Neural cell (in vitro differentiated cells): ENCODE measurements around the gene CCDC106. TPM values are rescaled to one million over a fixed set of nuclear protein-coding genes. Genes with fewer than 3 reads are reported as not detected.

ENCODE experiments used
- H2AFZ ChIP-seq: fragments of 200-600, 300-800 bp; sonication (generic), shearing (Covaris generic); 2 replicates; pipeline ENCODE4 v1.6.0; 2014; ENCODE audit warnings: low read depth, mild to moderate bottlenecking, antibody characterized with exemption, low read length, moderate library complexity
- H3F3A ChIP-seq: fragments of 200-600 bp; shearing (Covaris generic); 2 replicates; pipeline ENCODE4 v1.6.1; 2016; ENCODE audit warnings: mild to moderate bottlenecking, moderate library complexity, mixed read lengths, antibody characterized with exemption, low read length; ENCODE audit not compliant: insufficient read depth, poor library complexity, severe bottlenecking
- H3K27ac ChIP-seq: fragments of 200-600, 300-800 bp; sonication (generic), shearing (Covaris generic); 2 replicates; pipeline ENCODE4 v1.5.1; 2014; ENCODE audit warnings: mild to moderate bottlenecking, low read length, moderate library complexity
- H3K27me3 ChIP-seq: fragments of 300-800, 200-600 bp; sonication (generic), shearing (Covaris generic); 2 replicates; pipeline ENCODE4 v1.6.0; 2014; ENCODE audit warnings: mild to moderate bottlenecking, low read depth, low read length, moderate library complexity; ENCODE audit not compliant: insufficient read depth
- H3K36me3 ChIP-seq: fragments of 300-800, 200-600 bp; sonication (generic), shearing (Covaris generic); 2 replicates; pipeline ENCODE4 v1.5.1; 2014; ENCODE audit warnings: mild to moderate bottlenecking, antibody characterized with exemption, low read length, moderate library complexity; ENCODE audit not compliant: insufficient read depth
- H3K4me2 ChIP-seq: fragments of 300-800, 200-600 bp; sonication (generic), shearing (Covaris generic); 2 replicates; pipeline ENCODE4 v1.6.0; 2014; ENCODE audit warnings: mild to moderate bottlenecking, low read length
- H3K4me3 ChIP-seq: fragments of 300-800, 200-600 bp; sonication (generic), shearing (Covaris generic); 2 replicates; pipeline ENCODE4 v1.5.1; 2014; ENCODE audit warnings: mild to moderate bottlenecking, low read length, moderate library complexity
- H3K79me2 ChIP-seq: fragments of 200-600 bp; shearing (Covaris generic); replicated peaks from 2 replicates; pipeline ENCODE4 v1.6.0; 2014; ENCODE audit warnings: mild to moderate bottlenecking, low read length, moderate library complexity; ENCODE audit not compliant: insufficient read depth
- H3K9ac ChIP-seq: fragments of 300-800, 200-600 bp; sonication (generic), shearing (Covaris generic); 2 replicates; pipeline ENCODE4 v1.6.1; 2016; ENCODE audit warnings: mild to moderate bottlenecking, low read length, mixed read lengths
- H3K9me2 ChIP-seq: fragments of 200-600 bp; shearing (Covaris generic); 2 replicates; pipeline ENCODE4 v1.6.1; 2016; ENCODE audit warnings: mild to moderate bottlenecking, low read length, mixed read lengths; ENCODE audit not compliant: insufficient read depth
- H3K9me3 ChIP-seq: fragments of 200-600, 300-800 bp; sonication (generic), shearing (Covaris generic); 2 replicates; pipeline ENCODE4 v1.6.1; 2016; ENCODE audit warnings: mild to moderate bottlenecking, mixed run types, low read length, moderate library complexity, mixed read lengths
- H4K20me1 ChIP-seq: fragments of 200-600 bp; shearing (Covaris generic); 2 replicates; pipeline ENCODE4 v1.6.1; 2016; ENCODE audit warnings: mild to moderate bottlenecking, mixed run types; ENCODE audit not compliant: insufficient read depth
- CTCF ChIP-seq: fragments of 450-650 bp; IDR thresholded peaks from 2 replicates; pipeline ENCODE4 v1.5.1; 2014; ENCODE audit warnings: antibody characterized with exemption, mild to moderate bottlenecking, moderate library complexity; ENCODE audit not compliant: poor library complexity, severe bottlenecking
- EP300 ChIP-seq: fragments of 450-650 bp; conservative IDR thresholded peaks from 2 replicates; pipeline ENCODE4 v1.6.1; 2014; ENCODE audit warnings: antibody characterized with exemption, mild to moderate bottlenecking, moderate library complexity; ENCODE audit not compliant: poor library complexity, severe bottlenecking
- EZH2 ChIP-seq: fragments of 200-600, 300-800 bp; shearing (Covaris generic), sonication (generic); IDR thresholded peaks from 2 replicates; pipeline ENCODE4 v1.6.1; 2014; ENCODE audit warnings: antibody characterized with exemption, low read length, borderline replicate concordance, mild to moderate bottlenecking; ENCODE audit not compliant: insufficient read depth, poor library complexity, severe bottlenecking
- MXI1 ChIP-seq: fragments of 450-650 bp; conservative IDR thresholded peaks from 2 replicates; pipeline ENCODE4 v1.6.1; 2014; ENCODE audit warnings: antibody characterized with exemption, mild to moderate bottlenecking; ENCODE audit not compliant: poor library complexity, severe bottlenecking
- POLR2AphosphoS5 ChIP-seq: IDR thresholded peaks from 2 replicates; pipeline ENCODE4 v1.6.1; 2012
- RAD21 ChIP-seq: fragments of 450-650 bp; conservative IDR thresholded peaks from 2 replicates; pipeline ENCODE4 v1.6.1; 2014; ENCODE audit warnings: antibody characterized with exemption, mild to moderate bottlenecking, moderate library complexity
- SMC3 ChIP-seq: fragments of 450-650 bp; conservative IDR thresholded peaks from 2 replicates; pipeline ENCODE4 v1.6.1; 2014; ENCODE audit warnings: antibody characterized with exemption, mild to moderate bottlenecking, moderate library complexity; ENCODE audit not compliant: poor library complexity
- TAF1 ChIP-seq: IDR thresholded peaks from 2 replicates; pipeline ENCODE4 v1.6.1; 2012; ENCODE audit warnings: low read depth
- polyA plus RNA-seq: library from polyadenylated mRNA; depleted of rRNA; stranded (reverse); fragments of >200 nt; gene quantifications from 2 replicates; pipeline ENCODE4 v1.2.3, GENCODE V29; 2014
- TF ChIP-seq, protein P1 (sequence below): IDR thresholded peaks from 2 replicates; pipeline ENCODE4 v1.6.1; 2012; ENCODE audit warnings: borderline replicate concordance

The CCDC106 gene
- polyA plus RNA-seq, 1 donor from 2014 or later: 33.8 TPM

DNA sequence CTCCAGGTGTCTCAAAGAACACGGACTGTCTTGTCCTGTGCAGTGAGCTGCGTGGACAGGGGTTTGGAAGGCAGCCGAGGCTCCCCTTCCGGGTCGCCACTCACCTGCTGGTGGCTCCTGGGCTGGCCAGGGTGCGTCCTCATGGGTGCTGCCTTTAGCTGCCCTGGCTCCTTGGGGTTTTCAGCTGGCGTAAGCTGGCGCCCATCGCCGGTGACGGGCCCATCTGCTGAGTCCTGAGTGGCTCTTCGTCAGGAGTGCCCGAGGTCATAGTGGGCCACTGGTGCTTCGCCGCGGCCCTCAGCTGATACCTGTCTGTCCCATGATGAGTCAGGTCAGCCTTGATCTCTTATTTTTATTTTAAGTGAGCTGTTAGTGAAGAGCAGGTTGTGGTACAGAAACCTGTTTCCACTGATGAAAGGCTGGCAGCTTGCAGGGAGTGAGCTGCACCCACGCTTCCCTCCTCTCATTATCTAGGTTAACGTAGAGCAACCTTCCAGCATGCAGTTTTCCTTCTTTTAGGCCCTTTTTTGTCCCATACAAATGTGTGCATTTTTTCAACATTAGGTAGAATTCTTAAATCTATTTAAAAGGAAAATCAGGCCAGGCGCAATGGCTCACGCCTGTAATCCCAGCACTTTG, 45.4 kb downstream of the CCDC106 start:
- no peaks in the 10 kb centered on the region for H3K27me3 ChIP-seq
- H3K27ac ChIP-seq: no peak overlapping the region

GRCh38 chr19:55694241-55694655, 46.2 kb downstream of the CCDC106 start:
- H3K36me3 ChIP-seq: no peaks in the 10 kb centered on the region
- no peaks in the 10 kb centered on the region for H3K9me3 ChIP-seq
- H4K20me1 ChIP-seq: no peaks in the 10 kb centered on the region
- no peak overlapping the region for H3K4me2 ChIP-seq
- no peak overlapping the region for H3K27ac ChIP-seq
- no peak overlapping the region for H3K9ac ChIP-seq
- H3K4me3 ChIP-seq: no peak overlapping the region
- H3F3A ChIP-seq: no peaks in the 10 kb centered on the region
- TF ChIP-seq EP300 (no peak), TAF1 (no peak), MXI1 (no peak), SMC3 (no peak), EZH2 (no peak), CTCF (no peak), RAD21 (no peak)
- TF ChIP-seq, protein P1, sequence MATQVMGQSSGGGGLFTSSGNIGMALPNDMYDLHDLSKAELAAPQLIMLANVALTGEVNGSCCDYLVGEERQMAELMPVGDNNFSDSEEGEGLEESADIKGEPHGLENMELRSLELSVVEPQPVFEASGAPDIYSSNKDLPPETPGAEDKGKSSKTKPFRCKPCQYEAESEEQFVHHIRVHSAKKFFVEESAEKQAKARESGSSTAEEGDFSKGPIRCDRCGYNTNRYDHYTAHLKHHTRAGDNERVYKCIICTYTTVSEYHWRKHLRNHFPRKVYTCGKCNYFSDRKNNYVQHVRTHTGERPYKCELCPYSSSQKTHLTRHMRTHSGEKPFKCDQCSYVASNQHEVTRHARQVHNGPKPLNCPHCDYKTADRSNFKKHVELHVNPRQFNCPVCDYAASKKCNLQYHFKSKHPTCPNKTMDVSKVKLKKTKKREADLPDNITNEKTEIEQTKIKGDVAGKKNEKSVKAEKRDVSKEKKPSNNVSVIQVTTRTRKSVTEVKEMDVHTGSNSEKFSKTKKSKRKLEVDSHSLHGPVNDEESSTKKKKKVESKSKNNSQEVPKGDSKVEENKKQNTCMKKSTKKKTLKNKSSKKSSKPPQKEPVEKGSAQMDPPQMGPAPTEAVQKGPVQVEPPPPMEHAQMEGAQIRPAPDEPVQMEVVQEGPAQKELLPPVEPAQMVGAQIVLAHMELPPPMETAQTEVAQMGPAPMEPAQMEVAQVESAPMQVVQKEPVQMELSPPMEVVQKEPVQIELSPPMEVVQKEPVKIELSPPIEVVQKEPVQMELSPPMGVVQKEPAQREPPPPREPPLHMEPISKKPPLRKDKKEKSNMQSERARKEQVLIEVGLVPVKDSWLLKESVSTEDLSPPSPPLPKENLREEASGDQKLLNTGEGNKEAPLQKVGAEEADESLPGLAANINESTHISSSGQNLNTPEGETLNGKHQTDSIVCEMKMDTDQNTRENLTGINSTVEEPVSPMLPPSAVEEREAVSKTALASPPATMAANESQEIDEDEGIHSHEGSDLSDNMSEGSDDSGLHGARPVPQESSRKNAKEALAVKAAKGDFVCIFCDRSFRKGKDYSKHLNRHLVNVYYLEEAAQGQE: no peak
- H3K79me2 ChIP-seq: no peaks in the 10 kb centered on the region
- no peaks in the 10 kb centered on the region for H3K9me2 ChIP-seq
- no peaks in the 10 kb centered on the region for H3K27me3 ChIP-seq
- H2AFZ ChIP-seq: no peak overlapping the region

More for the DNA sequence above, 45.4 kb downstream of the CCDC106 start:
- Histone ChIP-seq H3K36me3 (no peaks in the 10 kb centered on the region), H3K4me3 (no peak overlapping the region), H3K4me2 (no peak overlapping the region), H4K20me1 (no peaks in the 10 kb centered on the region), H3K9me3 (no peaks in the 10 kb centered on the region), H3K79me2 (no peaks in the 10 kb centered on the region), H3K9me2 (no peaks in the 10 kb centered on the region), H3K9ac (no peak overlapping the region), H2AFZ (no peak overlapping the region), H3F3A (no peaks in the 10 kb centered on the region)
- TF ChIP-seq TAF1: no peak
- no peak for TF ChIP-seq EZH2
- TF ChIP-seq CTCF: no peak
- TF ChIP-seq EP300: no peak
- no peak for TF ChIP-seq MXI1
- no peak for TF ChIP-seq SMC3
- TF ChIP-seq POLR2AphosphoS5: no peak
- no peak for TF ChIP-seq RAD21
- TF ChIP-seq, protein P1: no peak
